ENCODE measurements around the gene SPANXD.
"Not testable (repeated sequence)": the region's sequence is repeated elsewhere in the genome, so short reads cannot be mapped to it uniquely, and the experiment has no call there.

GRCh38 chrX:141698639-141699038 lies at the start of gene SPANXD:
- not testable (repeated sequence) for TF ChIP-seq CTCF, POLR2A (IDR thresholded peaks at IDR 0.05)

All from body of pancreas (tissue), 4 donors.